ENCODE results near the gene MSGN1.

Gene MSGN1

DNA sequence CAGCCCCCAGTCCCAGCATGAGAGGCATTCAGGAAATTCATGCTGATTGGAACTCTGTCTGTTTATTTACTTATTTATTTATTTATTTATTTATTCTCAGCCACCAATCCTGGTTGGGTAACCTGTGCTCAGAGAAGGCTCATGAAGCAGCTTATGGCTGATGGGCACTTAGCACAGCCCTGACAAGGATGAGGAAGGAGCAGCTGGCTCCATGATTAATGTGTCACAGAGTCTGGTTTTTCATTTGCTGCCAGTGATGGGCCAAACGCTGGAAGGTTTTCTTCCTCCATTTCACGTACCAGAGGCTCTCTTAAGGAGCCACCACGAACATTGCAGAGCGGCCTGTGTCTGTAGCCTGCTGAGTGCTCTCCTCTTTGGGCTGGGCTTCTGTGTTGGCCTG is 33.9 kb downstream of the MSGN1 start:
- no peak for DNase-seq

DNA sequence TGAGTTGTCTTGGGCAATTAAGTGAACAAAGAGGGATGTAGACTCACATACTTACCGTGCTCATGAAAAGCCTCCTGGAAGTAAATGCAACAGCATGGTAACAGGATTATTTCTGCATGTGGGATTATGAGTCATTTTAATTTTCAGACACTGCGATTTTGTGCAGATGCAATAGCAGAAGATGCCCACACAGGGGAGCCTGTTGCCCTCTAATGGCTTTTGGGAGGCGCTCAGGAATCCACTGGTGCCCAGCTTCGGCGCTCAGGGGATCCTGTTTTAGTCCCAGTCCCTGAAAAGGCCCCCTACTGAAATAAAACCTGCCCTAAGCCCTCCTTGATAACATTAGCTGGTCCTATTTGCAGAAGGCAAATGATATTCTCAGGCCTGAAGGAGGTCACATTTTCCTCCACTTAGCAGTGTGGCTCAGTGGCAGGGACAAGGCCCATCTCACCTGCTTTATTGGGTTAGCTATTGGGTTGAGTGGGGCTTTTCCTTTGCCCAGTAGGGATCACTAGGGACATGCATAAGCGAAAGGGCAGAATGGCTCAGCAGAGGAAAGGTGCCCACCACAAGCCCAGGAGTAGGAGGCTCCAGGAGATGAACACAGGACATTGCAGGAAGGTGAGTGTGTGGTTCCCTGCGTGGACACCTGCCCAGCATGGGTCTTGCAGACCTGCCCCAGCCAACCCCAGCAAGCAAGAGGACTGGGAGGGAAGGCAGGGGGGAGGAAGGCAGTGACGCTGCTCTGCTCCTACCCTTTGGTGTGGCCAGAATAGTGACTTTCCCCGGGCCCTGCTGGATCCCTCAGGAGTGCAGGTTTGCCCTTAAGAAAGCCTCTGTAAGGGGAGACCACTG is 35.7 kb downstream of the MSGN1 start:
- no peak for DNase-seq

DNA sequence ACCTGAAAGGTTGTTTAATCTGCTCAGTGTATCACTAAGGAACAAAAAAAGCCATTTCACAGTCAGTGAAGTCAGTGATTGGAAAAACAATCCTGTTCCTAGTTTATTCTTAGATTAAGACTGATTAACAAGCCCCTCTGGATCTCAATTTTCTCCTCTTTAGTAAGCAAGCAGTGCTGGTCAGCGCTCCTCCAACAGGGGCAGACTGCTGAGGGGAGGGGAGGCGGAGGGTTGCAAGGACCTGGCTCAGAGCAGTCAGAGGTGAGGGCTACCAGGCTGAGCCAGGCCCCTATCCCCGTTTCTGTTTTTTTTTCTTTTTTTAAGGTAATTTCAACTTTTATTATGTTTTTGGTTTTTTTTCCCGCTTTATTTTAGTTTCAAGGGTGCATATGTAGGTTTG is 37.5 kb downstream of the MSGN1 start:
- no peak for DNase-seq

DNA sequence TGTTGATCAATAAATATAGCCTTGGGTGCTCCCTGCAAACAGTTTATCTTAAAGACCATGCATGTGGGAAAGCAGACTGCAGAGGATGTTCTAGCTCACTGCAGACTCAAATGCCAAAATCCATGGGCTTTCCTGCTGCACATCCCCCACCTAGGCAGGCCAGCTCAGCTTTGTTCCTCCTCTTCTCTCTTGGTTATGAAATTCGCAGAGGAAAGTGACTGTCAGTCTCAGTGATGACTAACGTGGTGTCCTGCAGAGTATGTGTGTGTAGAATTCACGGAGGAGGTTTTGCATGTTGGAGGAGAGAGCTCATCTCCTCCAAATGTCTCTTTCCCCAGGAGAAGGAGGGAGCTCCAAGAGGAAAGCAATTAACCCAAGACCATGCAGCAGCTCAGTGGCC is 40.8 kb downstream of the MSGN1 start:
- DNase-seq = no peak

DNA sequence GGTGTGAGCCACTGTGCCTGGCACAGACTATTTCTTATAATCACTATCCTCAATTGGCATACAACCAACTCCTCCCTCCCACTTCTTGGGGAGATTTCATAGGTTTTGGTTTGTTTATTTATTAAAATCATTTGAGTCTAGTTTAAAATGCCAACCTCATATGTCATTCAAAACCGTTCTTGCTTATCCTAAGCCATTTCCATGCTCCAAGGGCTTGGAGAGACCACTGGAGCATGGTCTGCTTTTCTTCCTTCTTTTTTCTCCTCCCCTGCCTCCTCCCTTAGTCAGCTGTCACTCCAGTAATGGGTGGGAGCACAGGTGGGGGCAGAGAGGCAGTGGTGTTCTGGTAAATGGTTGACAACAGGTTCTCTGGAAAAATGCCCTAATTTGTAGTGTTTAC is 41.8 kb downstream of the MSGN1 start:
- DNase-seq = no peak

DNA sequence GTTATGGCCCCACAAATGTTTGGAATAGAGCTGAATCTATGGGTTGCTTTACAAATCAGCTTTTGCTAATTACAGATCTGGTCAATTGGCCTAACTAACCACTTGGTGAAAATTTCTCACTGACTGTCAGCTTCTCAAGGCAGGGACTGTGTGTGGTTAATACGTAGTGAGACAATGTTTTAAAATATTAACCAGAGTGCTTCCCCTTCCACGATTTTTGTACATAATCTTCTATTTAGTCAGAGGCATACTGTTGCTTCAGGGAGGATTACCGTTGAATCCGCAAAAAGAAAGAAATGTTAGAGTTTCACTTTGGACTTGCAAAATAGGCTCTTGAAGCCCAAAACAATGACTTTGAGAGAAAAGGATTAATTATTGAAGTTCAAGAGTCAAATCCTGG is 47.3 kb downstream of the MSGN1 start:
- no peak for DNase-seq

DNA sequence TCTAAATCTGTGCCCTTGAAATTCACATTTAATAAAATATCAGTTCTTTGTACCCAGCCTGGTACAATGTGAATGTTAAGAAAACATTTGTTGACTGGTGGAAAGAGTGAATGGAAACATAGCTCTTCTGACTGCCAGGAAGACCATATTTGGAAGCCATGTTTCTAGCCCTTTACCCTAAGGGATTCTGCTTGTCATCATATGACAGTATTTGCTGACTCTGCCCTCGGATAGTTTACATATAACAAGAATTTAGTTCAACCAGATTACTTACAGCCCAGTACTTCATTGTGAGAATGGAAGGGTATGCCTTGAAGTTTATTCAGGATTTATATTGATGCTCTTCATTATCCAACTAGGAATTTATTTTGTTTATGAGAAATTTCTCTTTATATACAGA is 48.4 kb downstream of the MSGN1 start:
- no peak for DNase-seq

DNA sequence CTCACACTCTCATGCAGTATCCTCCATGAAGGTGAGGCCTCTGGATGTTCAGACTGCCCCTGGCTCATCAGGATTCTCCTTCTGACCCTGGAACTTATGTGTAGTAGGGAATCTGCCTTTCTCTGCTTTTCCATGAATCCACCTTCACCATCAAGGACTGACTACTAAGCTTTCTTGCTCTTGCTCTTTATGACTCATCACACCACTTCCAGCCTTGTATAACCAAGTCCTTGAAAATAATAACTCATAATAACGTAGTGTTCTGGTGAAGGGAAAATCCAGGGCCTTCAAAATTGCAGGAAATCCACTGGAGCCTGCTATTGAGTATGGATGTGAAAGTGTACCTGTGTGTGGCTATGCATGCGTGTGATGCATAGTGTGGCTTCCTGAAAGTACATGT is 50.9 kb downstream of the MSGN1 start:
- DNase-seq = no peak
